ENCODE data around the gene RSPH3. TPM values are rescaled to one million over a fixed set of nuclear protein-coding genes. Genes with fewer than 3 reads are reported as not detected.

The RSPH3 gene
- total and polyA plus RNA-seq, 2 of the 8 experiments (the other 6 are each of a cell fraction or from before 2014, with no cell fraction given) = 0.60 to 2.7 TPM

- Histone ChIP-seq H3K56ac (replicated peaks; ENCODE audit: insufficient read length, low read depth, low read length) (no peak overlapping the region), H3K9me3 (ENCODE audit: insufficient read depth in 2 of 2, low read depth in 1 of 2, low read length in 1 of 2) (no peaks in the 10 kb centered on the region), H3K9ac (replicated peaks in 1 of 4; ENCODE audit: extremely low read depth in 1 of 4, low read depth in 3 of 4, low read length in 3 of 4) (no peak overlapping the region), H3K4ac (replicated peaks; ENCODE audit: insufficient read length, low read depth, low read length) (no peak overlapping the region), H3K4me1 (replicated peaks in 1 of 4; ENCODE audit: control insufficient read depth in 3 of 4, insufficient read depth in 4 of 4, low read length in 3 of 4) (no peaks in the 10 kb centered on the region), H4K5ac (ENCODE audit: insufficient read length, low read depth, low read length) (no peak overlapping the region), H2AK5ac (ENCODE audit: low read depth, low read length) (no peak overlapping the region), H3K79me1 (ENCODE audit: low read depth, low read length) (no peaks in the 10 kb centered on the region), H3K4me3 (ENCODE audit: extremely low read depth in 1 of 4, insufficient read depth in 2 of 4, low read depth in 3 of 4, low read length in 4 of 4) (no peak overlapping the region), H4K91ac (replicated peaks; ENCODE audit: insufficient read length, low read length) (no peak overlapping the region), H4K20me1 (replicated peaks in 1 of 2; ENCODE audit: control insufficient read depth in 1 of 2, insufficient read depth in 2 of 2, low read length in 2 of 2) (no peaks in the 10 kb centered on the region), H3K79me2 (ENCODE audit: control insufficient read depth in 1 of 2, insufficient read depth in 2 of 2, low read length in 2 of 2) (no peaks in the 10 kb centered on the region), H3K23me2 (ENCODE audit: low read depth, low read length) (no peaks in the 10 kb centered on the region), H3K27me3 (replicated peaks in 1 of 4; ENCODE audit: control insufficient read depth in 3 of 4, extremely low read depth in 1 of 4, insufficient read depth in 3 of 4, low read length in 3 of 4) (no peaks in the 10 kb centered on the region), H2BK12ac (ENCODE audit: low read depth, low read length) (no peak overlapping the region), H3K18ac (ENCODE audit: extremely low read depth, low read length) (no peak overlapping the region), H4K8ac (ENCODE audit: extremely low read depth, insufficient read depth, low read length) (no peak overlapping the region), H2BK120ac (replicated peaks; ENCODE audit: low read depth, low read length) (no peak overlapping the region), H3K4me2 (ENCODE audit: insufficient read depth in 1 of 2, low read depth in 2 of 2, low read length in 2 of 2) (no peak overlapping the region), H3K36me3 (ENCODE audit: control insufficient read depth in 2 of 4, insufficient read depth in 4 of 4, low read length in 3 of 4) (no peaks in the 10 kb centered on the region), H3K14ac (ENCODE audit: insufficient read length) (no peak overlapping the region), H3K27ac (ENCODE audit: low read depth, low read length) (no peak overlapping the region), H2BK20ac (ENCODE audit: low read length) (no peak overlapping the region), H2AFZ (ENCODE audit: low read length) (no peak overlapping the region), H2BK15ac (ENCODE audit: low read length) (no peak overlapping the region), H3K23ac (ENCODE audit: insufficient read length) (no peak overlapping the region), H2BK5ac (ENCODE audit: low read depth, low read length) (no peak overlapping the region)
- WGBS, 2 experiments (ENCODE audit: extremely low coverage in 1 of 2, insufficient coverage in 1 of 2, insufficient read length in 1 of 2, insufficient replicate concordance in 2 of 2, low coverage in 1 of 2, low lambda C conversion rate in 2 of 2, missing lambda C conversion rate in 1 of 2) = 76 to 100% methylated on average over 1 to 2 of the region's 2 CpGs
- ChIA-PET CTCF (ENCODE audit: partially characterized antibody) (interaction anchor here (0.6 kb wide), 1 partner anchor 225 kb away, joined by 3 read pairs; no protein-coding TSS in a partner anchor), POLR2A (ENCODE audit: partially characterized antibody) (no interaction called here)
- FAIRE-seq (no peak), DNase-seq (ENCODE audit: low read depth in 1 of 2, low spot score in 2 of 2) (no peak)
- TF ChIP-seq TEAD4 (IDR thresholded peaks at IDR 0.05; ENCODE audit: low read depth, low read length) = no peak
- TF ChIP-seq, protein P1, sequence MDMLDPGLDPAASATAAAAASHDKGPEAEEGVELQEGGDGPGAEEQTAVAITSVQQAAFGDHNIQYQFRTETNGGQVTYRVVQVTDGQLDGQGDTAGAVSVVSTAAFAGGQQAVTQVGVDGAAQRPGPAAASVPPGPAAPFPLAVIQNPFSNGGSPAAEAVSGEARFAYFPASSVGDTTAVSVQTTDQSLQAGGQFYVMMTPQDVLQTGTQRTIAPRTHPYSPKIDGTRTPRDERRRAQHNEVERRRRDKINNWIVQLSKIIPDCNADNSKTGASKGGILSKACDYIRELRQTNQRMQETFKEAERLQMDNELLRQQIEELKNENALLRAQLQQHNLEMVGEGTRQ (IDR thresholded peaks at IDR 0.05; ENCODE audit: low read length) = no peak
- TF ChIP-seq PHF8 (conservative IDR thresholded peaks at IDR 0.05; ENCODE audit: low read depth, low read length) = no peak
- TF ChIP-seq KDM1A (IDR thresholded peaks at IDR 0.05; ENCODE audit: borderline replicate concordance, low read length) = no peak
- TF ChIP-seq CEBPB (IDR thresholded peaks at IDR 0.05; ENCODE audit: low read depth, low read length) = no peak
- no peak for TF ChIP-seq SAP30 (IDR thresholded peaks at IDR 0.05; ENCODE audit: insufficient read depth, insufficient replicate concordance, low read length)
- TF ChIP-seq TAF7 (optimal IDR thresholded peaks at IDR 0.05; ENCODE audit: borderline replicate concordance, low read depth, low read length) = no peak
- TF ChIP-seq BACH1 (IDR thresholded peaks at IDR 0.05; ENCODE audit: low read length) = no peak
- TF ChIP-seq ZNF274 (IDR thresholded peaks at IDR 0.05; ENCODE audit: borderline replicate concordance, extremely low read depth, low read length) = no peak
- TF ChIP-seq RXRA (IDR thresholded peaks at IDR 0.05; ENCODE audit: insufficient read depth, low read depth, low read length) = no peak
- no peak for TF ChIP-seq SIRT6 (IDR thresholded peaks at IDR 0.05; ENCODE audit: low read length)
- no peak for TF ChIP-seq RFX5 (IDR thresholded peaks at IDR 0.05; ENCODE audit: borderline replicate concordance, low read depth, low read length)
- TF ChIP-seq JUN (IDR thresholded peaks at IDR 0.05; ENCODE audit: low read depth, low read length) = no peak
- TF ChIP-seq SP1 (IDR thresholded peaks at IDR 0.05; ENCODE audit: low read depth, low read length) = no peak
- TF ChIP-seq FOSL1 (IDR thresholded peaks at IDR 0.05; ENCODE audit: insufficient read depth, low read depth, low read length) = no peak
Measured at GRCh38 chr6:158954753-158955152, 45.2 kb downstream of the RSPH3 start.

Data from H1 (cell line).